Iris pigment epithelial cell (primary cell): ENCODE data around the gene NEURL1.
"Not testable (repeated sequence)": the region's sequence is repeated elsewhere in the genome, so short reads cannot be mapped to it uniquely, and the experiment has no call there.

ENCODE experiments used
- DNase-seq: peaks from one replicate; pipeline ENCODE4 v3.0.0-alpha.2; 2011; ENCODE audit warnings: low read depth

The NEURL1 gene

GRCh38 chr10:103514244-103514643, 20.7 kb downstream of the NEURL1 start:
- DNase-seq, result no peak

- DNase-seq, result no peak
These were observed 24.0 kb downstream of the NEURL1 start for GRCh38 chr10:103517234-103518085.

GRCh38 chr10:103519798-103520197, 26.3 kb downstream of the NEURL1 start:
- DNase-seq, result no peak

- not testable (repeated sequence) for DNase-seq
These were observed 28.5 kb downstream of the NEURL1 start for GRCh38 chr10:103522006-103522405.

- DNase-seq, result no peak
These were observed 30.2 kb downstream of the NEURL1 start for GRCh38 chr10:103523683-103524082.

GRCh38 chr10:103525901-103526300, 32.4 kb downstream of the NEURL1 start:
- DNase-seq, result no peak

- peak; percentile 61 for DNase-seq
These were observed 34.0 kb downstream of the NEURL1 start for GRCh38 chr10:103527476-103527875.

- DNase-seq, result no peak
These were observed 35.0 kb downstream of the NEURL1 start for GRCh38 chr10:103528549-103528948.

- no peak for DNase-seq
These were observed 36.0 kb downstream of the NEURL1 start for GRCh38 chr10:103529539-103529938.

- no peak for DNase-seq
These were observed 40.3 kb downstream of the NEURL1 start for GRCh38 chr10:103533827-103534226.

- no peak for DNase-seq
These were observed 41.4 kb downstream of the NEURL1 start for GRCh38 chr10:103534621-103535498.

- DNase-seq, result no peak
These were observed 42.1 kb downstream of the NEURL1 start for GRCh38 chr10:103535595-103535994.

GRCh38 chr10:103539751-103540150, 46.2 kb downstream of the NEURL1 start:
- DNase-seq, result no peak

- DNase-seq, result peak; percentile 13
These were observed 47.2 kb downstream of the NEURL1 start for GRCh38 chr10:103540722-103541121.

- DNase-seq, result no peak
These were observed 48.1 kb downstream of the NEURL1 start for GRCh38 chr10:103541616-103542015.

GRCh38 chr10:103542764-103543616, 49.5 kb downstream of the NEURL1 start:
- DNase-seq, result peak; percentile 35

- DNase-seq, result no peak
These were observed 50.4 kb downstream of the NEURL1 start for GRCh38 chr10:103543617-103544525.

GRCh38 chr10:103544657-103545310, 51.3 kb downstream of the NEURL1 start:
- no peak for DNase-seq

GRCh38 chr10:103545366-103545765, 51.9 kb downstream of the NEURL1 start:
- no peak for DNase-seq

- DNase-seq, result no peak
These were observed 52.3 kb downstream of the NEURL1 start for GRCh38 chr10:103545771-103546281.
